ENCODE results near the gene PTPRO.

The PTPRO gene

DNA sequence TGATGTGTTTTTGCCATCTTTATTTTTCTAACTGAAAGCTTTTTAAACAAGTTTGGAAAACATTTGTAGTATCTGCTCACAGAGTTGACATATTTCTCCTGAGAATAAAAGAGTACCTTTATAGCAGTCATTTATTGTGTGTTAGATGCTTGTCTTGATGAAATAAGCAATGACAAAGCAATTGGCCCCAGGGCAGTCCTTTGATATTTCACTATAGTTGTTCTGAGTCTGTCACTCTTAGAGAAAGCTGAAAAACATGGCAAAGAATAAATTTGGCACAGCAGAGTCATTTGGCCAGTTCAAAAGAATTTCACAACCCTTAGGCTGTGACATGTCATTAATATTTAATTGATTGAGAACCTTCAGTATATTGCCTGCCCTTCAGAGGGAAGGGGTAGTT lies 166.2 kb downstream of the PTPRO start:
- Histone ChIP-seq H3K27me3 (ENCODE audit: control insufficient read depth, insufficient read depth, low read length) (no peaks in the 10 kb centered on the region), H3K36me3 (ENCODE audit: control insufficient read depth, insufficient read depth, low read length) (no peaks in the 10 kb centered on the region), H3K9me3 (ENCODE audit: control insufficient read depth, insufficient read depth, low read depth, low read length) (no peaks in the 10 kb centered on the region), H3K4me3 (ENCODE audit: low read depth, low read length) (no peak overlapping the region), H3K27ac (ENCODE audit: low read depth, low read length) (no peak overlapping the region), H3K4me1 (ENCODE audit: control insufficient read depth, insufficient read depth, low read length) (no peaks in the 10 kb centered on the region), H3K9ac (ENCODE audit: low read length) (no peak overlapping the region)

DNA sequence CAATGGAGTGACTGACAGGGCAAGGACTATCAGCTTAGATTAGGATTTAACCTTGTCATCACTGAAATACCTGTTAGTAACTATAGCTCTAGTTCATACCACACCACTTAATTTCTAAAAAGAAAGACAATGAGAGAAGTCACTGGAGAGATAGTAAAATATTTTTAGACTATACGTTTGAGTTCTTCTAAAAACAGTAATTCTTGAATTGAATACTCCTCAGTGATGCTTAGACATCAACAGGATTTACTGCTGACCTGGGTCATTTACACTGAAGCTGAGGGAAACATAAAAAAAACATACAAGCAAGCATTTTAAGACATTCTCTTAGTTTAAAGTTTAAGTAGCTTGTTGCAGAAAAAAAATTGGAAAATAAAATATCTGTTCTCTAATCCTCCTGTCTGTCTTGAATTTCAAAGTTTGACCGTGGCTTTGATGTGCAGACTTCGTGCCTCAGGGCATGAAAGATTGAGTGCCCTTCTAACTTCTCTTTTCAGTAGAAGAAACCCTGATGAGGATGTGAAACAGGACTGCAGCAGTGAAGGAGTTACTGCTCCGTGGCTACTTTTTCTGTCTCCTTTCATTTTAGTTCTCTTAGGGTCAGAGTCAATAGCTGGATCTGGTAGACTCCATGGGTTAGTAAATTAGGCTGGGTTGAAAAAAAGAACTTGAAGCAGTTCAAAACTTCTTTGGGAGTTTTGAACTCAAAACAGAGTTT lies 172.2 kb downstream of the PTPRO start:
- peaks cover 5% of the 10 kb centered on the region; the same call in 1 of the 2 replicates for H3K4me1 ChIP-seq (ENCODE audit: control insufficient read depth, insufficient read depth, low read length)
- H3K9ac ChIP-seq (ENCODE audit: low read length) = no peak overlapping the region
- no peaks in the 10 kb centered on the region for H3K27me3 ChIP-seq (ENCODE audit: control insufficient read depth, insufficient read depth, low read length)

DNA sequence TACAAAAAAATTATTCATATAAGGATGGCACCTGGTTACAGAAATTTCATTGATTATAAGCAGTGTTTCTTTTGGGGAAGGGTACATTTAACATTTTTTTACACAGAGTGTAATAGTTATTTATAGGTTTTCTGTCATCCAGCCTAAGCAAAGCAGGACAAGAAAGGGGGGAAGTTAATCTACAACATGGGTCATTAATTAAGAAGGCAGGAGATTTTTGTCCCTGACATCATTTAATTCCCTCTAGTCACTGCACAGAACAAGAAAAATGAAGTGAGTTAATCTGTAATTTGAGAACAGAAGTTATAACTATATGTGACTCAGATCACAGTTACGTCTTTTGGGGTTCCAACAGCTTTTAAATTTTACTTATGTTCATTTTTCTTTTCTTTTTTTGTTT lies 173.4 kb downstream of the PTPRO start:
- H3K36me3 ChIP-seq (ENCODE audit: control insufficient read depth, insufficient read depth, low read length) = no peaks in the 10 kb centered on the region
- no peak overlapping the region for H3K9ac ChIP-seq (ENCODE audit: low read length)
- H3K4me3 ChIP-seq (ENCODE audit: low read depth, low read length) = no peak overlapping the region
- no peak overlapping the region for H3K27ac ChIP-seq (ENCODE audit: low read depth, low read length)
- peaks cover 5% of the 10 kb centered on the region; the same call in 1 of the 2 replicates for H3K4me1 ChIP-seq (ENCODE audit: control insufficient read depth, insufficient read depth, low read length)
- H3K27me3 ChIP-seq (ENCODE audit: control insufficient read depth, insufficient read depth, low read length) = no peaks in the 10 kb centered on the region
- H3K9me3 ChIP-seq (ENCODE audit: control insufficient read depth, insufficient read depth, low read depth, low read length) = no peaks in the 10 kb centered on the region

More for the DNA sequence above, 172.2 kb downstream of the PTPRO start:
- H3K9me3 ChIP-seq (ENCODE audit: control insufficient read depth, insufficient read depth, low read depth, low read length) = no peaks in the 10 kb centered on the region
- no peak overlapping the region for H3K27ac ChIP-seq (ENCODE audit: low read depth, low read length)
- no peak overlapping the region; the same call in 1 of the 2 replicates for H3K4me3 ChIP-seq (ENCODE audit: low read depth, low read length)
- H3K36me3 ChIP-seq (ENCODE audit: control insufficient read depth, insufficient read depth, low read length) = no peaks in the 10 kb centered on the region

DNA sequence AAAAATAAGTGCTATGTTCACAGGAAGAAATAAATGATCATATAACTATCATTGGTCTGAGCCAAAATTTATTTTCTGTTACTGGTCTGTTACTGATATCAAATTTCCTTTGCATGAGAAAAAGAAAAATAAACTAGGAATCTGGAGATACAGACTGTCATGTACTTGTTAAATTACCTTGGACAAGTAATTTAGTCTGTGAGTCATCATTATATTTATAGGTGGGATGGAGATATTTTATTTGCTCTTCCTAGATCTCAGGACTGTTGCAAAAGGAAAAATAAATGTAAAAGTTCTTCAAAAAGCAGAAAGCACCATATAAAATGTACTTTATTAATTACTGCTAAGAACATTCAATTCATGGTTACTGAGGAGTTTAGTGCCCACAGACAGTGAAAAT lies 174.4 kb downstream of the PTPRO start:
- no peaks in the 10 kb centered on the region for H3K36me3 ChIP-seq (ENCODE audit: control insufficient read depth, insufficient read depth, low read length)
- H3K9me3 ChIP-seq (ENCODE audit: control insufficient read depth, insufficient read depth, low read depth, low read length) = no peaks in the 10 kb centered on the region
- no peak overlapping the region for H3K9ac ChIP-seq (ENCODE audit: low read length)
- no peaks in the 10 kb centered on the region for H3K27me3 ChIP-seq (ENCODE audit: control insufficient read depth, insufficient read depth, low read length)
- H3K4me1 ChIP-seq (ENCODE audit: control insufficient read depth, insufficient read depth, low read length) = peaks cover 5% of the 10 kb centered on the region; the same call in 1 of the 2 replicates
- H3K4me3 ChIP-seq (ENCODE audit: low read depth, low read length) = no peak overlapping the region
- no peak overlapping the region for H3K27ac ChIP-seq (ENCODE audit: low read depth, low read length)

DNA sequence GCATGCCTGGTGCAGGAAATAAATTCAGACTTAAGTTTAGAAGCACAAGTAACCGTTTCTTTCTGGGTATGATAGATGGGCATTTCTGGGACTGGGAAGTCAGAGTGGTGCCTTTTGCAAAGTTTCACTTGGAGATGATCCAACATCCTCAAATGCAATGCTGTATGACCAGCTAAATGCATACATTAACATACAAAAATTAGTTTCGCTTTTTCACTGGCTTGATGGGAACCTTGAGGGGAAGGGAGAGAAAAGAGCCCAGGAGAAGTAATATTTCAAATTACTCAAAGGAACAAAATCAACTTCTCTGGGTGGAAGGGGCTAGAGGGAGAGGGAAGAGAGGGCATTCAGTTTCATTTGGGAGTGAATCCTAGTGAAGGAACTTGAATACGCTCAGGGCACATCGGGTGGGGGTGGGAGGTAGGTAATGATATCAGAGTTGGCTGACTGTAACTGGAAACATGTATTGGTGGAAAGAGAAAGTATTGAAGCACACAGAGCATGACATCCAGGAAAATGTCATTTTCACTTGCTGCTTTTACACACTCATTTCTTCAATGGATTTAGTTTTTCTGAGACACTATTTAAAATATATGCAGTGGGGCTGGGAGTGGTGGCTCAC lies 175.5 kb downstream of the PTPRO start:
- H3K36me3 ChIP-seq (ENCODE audit: control insufficient read depth, insufficient read depth, low read length) = no peaks in the 10 kb centered on the region
- H3K9me3 ChIP-seq (ENCODE audit: control insufficient read depth, insufficient read depth, low read depth, low read length) = no peaks in the 10 kb centered on the region
- H3K4me1 ChIP-seq (ENCODE audit: control insufficient read depth, insufficient read depth, low read length) = peaks cover 5% of the 10 kb centered on the region; the same call in 1 of the 2 replicates
- no peak overlapping the region for H3K27ac ChIP-seq (ENCODE audit: low read depth, low read length)
- no peak overlapping the region for H3K9ac ChIP-seq (ENCODE audit: low read length)
- H3K4me3 ChIP-seq (ENCODE audit: low read depth, low read length) = no peak overlapping the region
- no peaks in the 10 kb centered on the region for H3K27me3 ChIP-seq (ENCODE audit: control insufficient read depth, insufficient read depth, low read length)

DNA sequence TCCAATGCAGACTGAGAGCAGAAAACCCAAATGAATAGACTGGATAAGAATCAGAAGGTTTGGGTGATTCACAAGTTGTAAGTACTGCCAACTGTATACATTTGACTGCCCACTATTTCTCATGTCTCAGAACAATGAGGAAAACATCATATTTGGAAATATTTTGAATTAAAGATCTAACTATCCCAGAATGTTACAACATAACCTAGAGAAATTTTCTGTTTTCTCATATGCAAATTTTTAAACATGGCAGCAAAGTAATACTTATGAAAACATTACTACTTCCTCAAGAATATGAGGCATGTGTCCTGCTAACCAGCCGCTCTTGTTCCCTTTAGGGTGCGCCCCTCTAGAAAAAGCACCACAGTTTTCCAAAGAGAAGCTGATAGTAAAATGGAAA lies 179.9 kb downstream of the PTPRO start:
- no peaks in the 10 kb centered on the region for H3K4me1 ChIP-seq (ENCODE audit: control insufficient read depth, insufficient read depth, low read length)
- H3K27me3 ChIP-seq (ENCODE audit: control insufficient read depth, insufficient read depth, low read length) = no peaks in the 10 kb centered on the region
- H3K9ac ChIP-seq (ENCODE audit: low read length) = no peak overlapping the region

DNA sequence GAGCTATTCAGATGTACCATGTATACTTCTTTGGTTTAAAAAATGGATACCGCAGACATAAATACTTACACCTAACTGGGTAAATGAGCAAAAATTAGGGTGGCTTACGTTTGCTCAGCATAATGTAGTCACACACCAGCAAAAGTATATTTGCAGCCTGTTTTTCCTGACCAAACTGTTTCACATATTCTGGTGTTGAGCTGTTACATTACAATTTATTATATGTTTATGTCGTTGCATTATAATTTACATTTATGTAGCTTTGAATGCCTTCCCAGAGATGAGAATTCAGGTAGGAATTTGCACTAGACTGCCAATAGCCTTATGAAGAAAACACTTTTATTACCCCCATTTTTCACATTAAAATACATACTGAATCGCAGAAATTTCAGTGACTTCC lies 183.3 kb downstream of the PTPRO start:
- H3K27me3 ChIP-seq (ENCODE audit: control insufficient read depth, insufficient read depth, low read length) = no peaks in the 10 kb centered on the region
- H3K9me3 ChIP-seq (ENCODE audit: control insufficient read depth, insufficient read depth, low read depth, low read length) = no peaks in the 10 kb centered on the region
- H3K4me3 ChIP-seq (ENCODE audit: low read depth, low read length) = no peak overlapping the region

More for the DNA sequence above, 179.9 kb downstream of the PTPRO start:
- H3K9me3 ChIP-seq (ENCODE audit: control insufficient read depth, insufficient read depth, low read depth, low read length) = no peaks in the 10 kb centered on the region
- H3K4me3 ChIP-seq (ENCODE audit: low read depth, low read length) = no peak overlapping the region
- H3K36me3 ChIP-seq (ENCODE audit: control insufficient read depth, insufficient read depth, low read length) = no peaks in the 10 kb centered on the region
- H3K27ac ChIP-seq (ENCODE audit: low read depth, low read length) = no peak overlapping the region

DNA sequence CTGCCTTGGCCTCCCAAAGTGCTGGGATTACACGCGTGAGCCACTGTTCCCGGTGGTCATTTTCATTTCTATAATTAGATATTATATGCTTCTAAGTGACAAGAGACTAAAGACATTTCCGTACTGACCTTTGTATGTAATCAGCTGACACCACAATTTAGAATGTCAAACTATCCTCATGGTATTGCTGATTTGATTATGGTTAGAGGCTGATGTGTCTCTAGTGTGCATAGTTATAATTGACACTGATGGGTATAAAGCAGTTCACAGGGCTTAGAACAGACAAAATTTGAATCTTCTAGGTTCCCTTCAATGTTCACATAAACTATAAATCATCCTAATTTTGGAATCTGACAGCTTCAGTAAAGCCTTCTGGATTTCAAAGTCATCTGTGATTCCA lies 192.7 kb downstream of the PTPRO start:
- no peak overlapping the region for H3K27ac ChIP-seq (ENCODE audit: low read depth, low read length)
- H3K4me3 ChIP-seq (ENCODE audit: low read depth, low read length) = no peak overlapping the region
- no peaks in the 10 kb centered on the region for H3K36me3 ChIP-seq (ENCODE audit: control insufficient read depth, insufficient read depth, low read length)
- H3K9ac ChIP-seq (ENCODE audit: low read length) = no peak overlapping the region
- no peaks in the 10 kb centered on the region for H3K27me3 ChIP-seq (ENCODE audit: control insufficient read depth, insufficient read depth, low read length)
- H3K9me3 ChIP-seq (ENCODE audit: control insufficient read depth, insufficient read depth, low read depth, low read length) = 0 out of 2 replicates have a peak, but pooled peaks cover 7% of the 10 kb centered on the region
- no peaks in the 10 kb centered on the region for H3K4me1 ChIP-seq (ENCODE audit: control insufficient read depth, insufficient read depth, low read length)

More for the DNA sequence above, 183.3 kb downstream of the PTPRO start:
- no peaks in the 10 kb centered on the region for H3K36me3 ChIP-seq (ENCODE audit: control insufficient read depth, insufficient read depth, low read length)
- H3K27ac ChIP-seq (ENCODE audit: low read depth, low read length) = no peak overlapping the region
- H3K9ac ChIP-seq (ENCODE audit: low read length) = no peak overlapping the region
- no peaks in the 10 kb centered on the region for H3K4me1 ChIP-seq (ENCODE audit: control insufficient read depth, insufficient read depth, low read length)

DNA sequence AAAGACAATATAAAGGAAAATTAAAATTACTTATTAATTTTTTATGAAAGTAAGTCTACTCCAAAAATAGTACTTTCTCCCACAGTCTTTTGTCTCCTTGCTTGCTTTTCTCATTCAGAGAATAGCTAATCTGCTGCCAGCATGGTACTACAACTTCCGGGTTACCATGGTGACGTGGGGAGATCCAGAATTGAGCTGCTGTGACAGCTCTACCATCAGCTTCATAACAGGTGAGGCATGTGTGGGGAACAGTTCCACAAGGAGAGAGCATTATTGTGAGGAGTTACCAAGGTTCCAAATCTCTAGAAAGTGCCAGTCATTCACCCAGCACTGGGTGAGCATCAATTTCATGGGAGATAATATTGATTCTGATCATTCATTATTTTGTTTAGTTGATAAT lies 197.8 kb downstream of the PTPRO start:
- Histone ChIP-seq H3K4me1 (ENCODE audit: control insufficient read depth, insufficient read depth, low read length) (no peaks in the 10 kb centered on the region), H3K36me3 (ENCODE audit: control insufficient read depth, insufficient read depth, low read length) (no peaks in the 10 kb centered on the region), H3K9ac (ENCODE audit: low read length) (no peak overlapping the region), H3K27ac (ENCODE audit: low read depth, low read length) (no peak overlapping the region), H3K4me3 (ENCODE audit: low read depth, low read length) (no peak overlapping the region), H3K27me3 (ENCODE audit: control insufficient read depth, insufficient read depth, low read length) (no peaks in the 10 kb centered on the region), H3K9me3 (ENCODE audit: control insufficient read depth, insufficient read depth, low read depth, low read length) (0 out of 2 replicates have a peak, but pooled peaks cover 7% of the 10 kb centered on the region)

DNA sequence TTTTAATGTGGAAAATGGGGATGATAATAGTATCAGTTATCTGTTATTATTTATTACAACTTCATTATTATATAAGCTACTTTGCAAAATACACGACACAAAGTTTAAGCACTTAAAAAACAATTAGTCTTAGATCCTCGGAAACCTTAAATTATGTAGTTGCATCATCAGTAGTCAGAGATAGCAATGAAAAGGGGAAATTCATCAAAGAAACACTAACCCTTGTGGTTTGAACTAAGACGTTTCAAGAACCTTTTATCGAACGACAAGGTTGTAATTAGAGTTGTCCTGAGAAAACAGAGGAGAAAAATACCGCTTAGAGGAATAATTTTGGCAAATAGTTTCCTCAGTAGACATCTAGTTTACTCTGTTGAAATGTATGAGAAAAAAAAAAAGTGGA lies 198.5 kb downstream of the PTPRO start:
- no peak overlapping the region for H3K27ac ChIP-seq (ENCODE audit: low read depth, low read length)
- H3K27me3 ChIP-seq (ENCODE audit: control insufficient read depth, insufficient read depth, low read length) = no peaks in the 10 kb centered on the region
- H3K9me3 ChIP-seq (ENCODE audit: control insufficient read depth, insufficient read depth, low read depth, low read length) = 0 out of 2 replicates have a peak, but pooled peaks cover 7% of the 10 kb centered on the region
- no peaks in the 10 kb centered on the region for H3K36me3 ChIP-seq (ENCODE audit: control insufficient read depth, insufficient read depth, low read length)
- no peak overlapping the region for H3K9ac ChIP-seq (ENCODE audit: low read length)
- no peaks in the 10 kb centered on the region for H3K4me1 ChIP-seq (ENCODE audit: control insufficient read depth, insufficient read depth, low read length)
- no peak overlapping the region for H3K4me3 ChIP-seq (ENCODE audit: low read depth, low read length)

DNA sequence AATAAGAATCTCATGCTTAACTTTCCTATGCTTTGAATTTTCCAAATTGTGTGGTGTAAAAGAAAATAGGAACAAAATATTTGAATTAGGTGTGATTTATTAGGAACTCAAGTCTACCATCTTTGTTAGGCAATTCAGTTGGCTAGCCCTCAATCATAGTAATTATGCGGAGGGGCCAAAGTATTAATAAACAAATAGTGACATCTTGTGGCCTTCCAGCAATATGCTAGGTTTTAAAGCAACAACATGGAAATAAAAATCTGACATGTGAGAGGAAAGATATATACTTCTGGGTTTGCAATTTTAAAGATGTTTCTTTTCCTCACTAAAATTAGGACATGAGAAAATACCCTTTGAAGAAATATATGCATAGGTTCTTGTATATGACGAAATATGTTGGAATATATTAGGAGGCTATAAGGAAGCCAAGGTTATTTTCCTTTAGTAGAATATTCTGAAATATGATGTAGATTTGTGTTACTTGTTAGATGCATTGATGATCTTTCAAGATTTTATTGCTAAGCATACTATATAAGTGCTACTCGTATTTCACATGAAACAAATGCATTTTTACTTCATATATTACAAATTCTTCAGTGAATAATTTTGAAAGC lies 200.4 kb downstream of the PTPRO start:
- Histone ChIP-seq H3K9me3 (ENCODE audit: control insufficient read depth, insufficient read depth, low read depth, low read length) (0 out of 2 replicates have a peak, but pooled peaks cover 7% of the 10 kb centered on the region), H3K36me3 (ENCODE audit: control insufficient read depth, insufficient read depth, low read length) (no peaks in the 10 kb centered on the region), H3K9ac (ENCODE audit: low read length) (no peak overlapping the region)

More for the DNA sequence above, 200.4 kb downstream of the PTPRO start:
- Histone ChIP-seq H3K27me3 (ENCODE audit: control insufficient read depth, insufficient read depth, low read length) (no peaks in the 10 kb centered on the region), H3K4me3 (ENCODE audit: low read depth, low read length) (no peak overlapping the region), H3K4me1 (ENCODE audit: control insufficient read depth, insufficient read depth, low read length) (peaks cover 5% of the 10 kb centered on the region), H3K27ac (ENCODE audit: low read depth, low read length) (no peak overlapping the region)
